K562 (cell line): Measurements from ENCODE around the gene URGCP. TPM values are rescaled to one million over a fixed set of nuclear protein-coding genes. Genes with fewer than 3 reads are reported as not detected.

Experiments used
- CHD7 ChIP-seq: fragments of 200-600 bp; sonication (generic); IDR thresholded peaks from one replicate; pipeline ENCODE4 v1.6.1; 2012; ENCODE audit warnings: mild to moderate bottlenecking, low read depth, low read length, inconsistent platforms
- DPF2 ChIP-seq: fragments of 450-650 bp; IDR thresholded peaks from 2 replicates; pipeline ENCODE4 v1.6.1; 2016
- FOXK2 ChIP-seq, 2 experiments: fragments of 450-650 bp; IDR thresholded peaks in 1 of 2; conservative IDR thresholded peaks in 1 of 2; 2 replicates each; pipeline ENCODE4 v1.6.1; 2016; ENCODE audit warnings: low read depth in 2 of 2, mild to moderate bottlenecking in 1 of 2
- HES1 ChIP-seq: fragments of 450-650 bp; IDR thresholded peaks from 2 replicates; pipeline ENCODE4 v1.6.1; 2016; ENCODE audit warnings: low read depth, mild to moderate bottlenecking, moderate library complexity
- MEIS2 ChIP-seq: fragments of 450-650 bp; IDR thresholded peaks from 2 replicates; pipeline ENCODE4 v1.6.1; 2014; ENCODE audit warnings: mild to moderate bottlenecking; ENCODE audit not compliant: partially characterized antibody
- SFPQ ChIP-seq: fragments of 200-400 bp; formaldehyde crosslinking; IDR thresholded peaks from 2 replicates; pipeline ENCODE4 v1.6.1; 2017; ENCODE audit warnings: mild to moderate bottlenecking, low read depth, low read length, moderate library complexity
- SIN3A ChIP-seq, 2 experiments: fragments of 150-350 bp in 1 of 2; IDR thresholded peaks; 2 replicates each; pipeline ENCODE4 v1.6.1; 2011 to 2016; ENCODE audit warnings: borderline replicate concordance in 2 of 2, low read depth in 2 of 2, low read length in 2 of 2, mild to moderate bottlenecking in 2 of 2, moderate library complexity in 2 of 2; ENCODE audit not compliant: control insufficient read depth in 1 of 2
- TOE1 ChIP-seq, 2 experiments: fragments of 450-650 bp in 1 of 2; sonication (generic) in 1 of 2; formaldehyde crosslinking in 1 of 2; IDR thresholded peaks; 2 replicates each; pipeline versions ENCODE4 v1.7.1 to v1.8.0; 2016 to 2022; ENCODE audit warnings: borderline replicate concordance in 2 of 2, mild to moderate bottlenecking in 2 of 2, antibody characterized with exemption in 1 of 2, inconsistent platforms in 1 of 2, low read depth in 1 of 2, missing genetic modification reagents in 1 of 2, moderate library complexity in 1 of 2
- XRCC3 ChIP-seq: fragments of 450-650 bp; IDR thresholded peaks from 2 replicates; pipeline ENCODE4 v1.6.1; 2017; ENCODE audit warnings: mild to moderate bottlenecking, moderate library complexity
- polyA plus RNA-seq, 8 experiments: library from polyadenylated mRNA; depleted of rRNA in 4 of 8; stranded (reverse) in 5 of 8; unstranded in 3 of 8; fragments of >200 nt; fragmentation: Nextera tagmentation in 2 of 8; fragmentation: Illumina TruSeq in 1 of 8; extraction: Ambion mirVana in 2 of 8; extraction: Trizol in 1 of 8; gene quantifications; 2 replicates each; pipeline versions ENCODE4 v1.2.1 to v1.2.3, GENCODE V29; 2011 to 2014; ENCODE audit warnings: inconsistent platforms in 1 of 8, missing spikeins in 1 of 8
- total RNA-seq, 7 experiments: library from RNA; depleted of rRNA in 6 of 7; stranded (reverse); fragments of >200 nt in 6 of 7; fragmentation: Illumina TruSeq in 2 of 7; extraction: Trizol in 2 of 7; gene quantifications; 2 replicates each; pipeline versions ENCODE4 v1.2.1 to v1.2.3, GENCODE V29; 2011 to 2021; ENCODE audit warnings: low replicate concordance in 1 of 7

The URGCP gene
- total and polyA plus RNA-seq, 9 of the 15 experiments (the other 6 are each of a cell fraction or from before 2014, with no cell fraction given), result 1.7 to 25.8 (median 12.5) TPM

- TF ChIP-seq CHD7 (no peak), DPF2 (0 out of 2 replicates have a peak, but pooled peaks have one; percentile 22), HES1 (no peak), XRCC3 (no peak), MEIS2 (peak; percentile 45), TOE1 (IDR thresholded peaks at IDR 0.05; ENCODE audit: borderline replicate concordance) (no peak), TOE1 (CRISPR knock-in tag; IDR thresholded peaks at IDR 0.05; ENCODE audit: borderline replicate concordance, low read depth) (no peak), SIN3A (IDR thresholded peaks at IDR 0.05; ENCODE audit: borderline replicate concordance in 2 of 2, control insufficient read depth in 1 of 2, low read depth in 2 of 2, low read length in 2 of 2) (0 out of 4 replicates have a peak, but pooled peaks of 1 of the 2 experiments have one; percentile 16), SFPQ (no peak), FOXK2 (conservative IDR thresholded peaks at IDR 0.05 in 1 of 2, IDR thresholded peaks at IDR 0.05 in 1 of 2; ENCODE audit: low read depth in 2 of 2) (peak in 1 of 2 experiments; percentile 37; a peak in 1 of 4 replicates)
- TF ChIP-seq, all 486 proteins: peak for 7
Measured at GRCh38 chr7:43868681-43869005, 37.8 kb downstream of the URGCP start (continued).
